KMS-11 (cell line): Measurements from ENCODE around the gene LMO7.

Source experiments
- H2AFZ ChIP-seq: fragments of 200-600 bp; sonication (generic); 2 replicates; pipeline ENCODE4 v1.6.1; 2016; ENCODE audit warnings: antibody characterized with exemption, mixed run types, low read depth
- H3K27ac ChIP-seq: fragments of 200-600 bp; sonication (generic); 2 replicates; pipeline ENCODE4 v1.6.1; 2016; ENCODE audit warnings: mild to moderate bottlenecking, mixed run types
- H3K27me3 ChIP-seq: fragments of 200-600 bp; sonication (generic); 2 replicates; pipeline ENCODE4 v1.6.1; 2017; ENCODE audit warnings: mild to moderate bottlenecking, low read depth, mixed run types, moderate library complexity; ENCODE audit not compliant: insufficient read depth
- H3K36me3 ChIP-seq: fragments of 200-600 bp; sonication (generic); 2 replicates; pipeline ENCODE4 v1.6.1; 2017; ENCODE audit warnings: mild to moderate bottlenecking, mixed run types; ENCODE audit not compliant: insufficient read depth
- H3K4me1 ChIP-seq: fragments of 200-600 bp; sonication (generic); 2 replicates; pipeline ENCODE4 v1.6.1; 2016; ENCODE audit warnings: mild to moderate bottlenecking, low read depth, mixed run types; ENCODE audit not compliant: poor library complexity, severe bottlenecking
- H3K4me2 ChIP-seq: fragments of 200-600 bp; sonication (generic); 2 replicates; pipeline ENCODE4 v1.7.0; 2016; ENCODE audit warnings: mild to moderate bottlenecking, mixed run types
- H3K4me3 ChIP-seq: fragments of 200-600 bp; sonication (generic); IDR thresholded peaks from 2 replicates; pipeline ENCODE4 v1.6.1; 2017; ENCODE audit warnings: low read depth, low read length, mixed read lengths; ENCODE audit not compliant: insufficient read depth
- H3K79me2 ChIP-seq: fragments of 200-600 bp; sonication (generic); 2 replicates; pipeline ENCODE4 v1.6.1; 2016; ENCODE audit warnings: low read depth, mixed run types; ENCODE audit not compliant: insufficient read depth
- H3K9ac ChIP-seq: fragments of 200-600 bp; sonication (generic); 2 replicates; pipeline ENCODE4 v1.6.1; 2016; ENCODE audit warnings: mild to moderate bottlenecking, mixed run types
- H4K20me1 ChIP-seq: fragments of 200-600 bp; sonication (generic); 2 replicates; pipeline ENCODE4 v1.6.1; 2016; ENCODE audit warnings: mild to moderate bottlenecking, mixed run types; ENCODE audit not compliant: insufficient read depth
- TF ChIP-seq, protein P1 (sequence below): fragments of 200-600 bp; sonication (generic); conservative IDR thresholded peaks from 2 replicates; pipeline ENCODE4 v1.6.1; 2017; ENCODE audit warnings: low read depth, mild to moderate bottlenecking, antibody characterized with exemption, low read length, moderate library complexity, mixed read lengths

LMO7 gene

DNA sequence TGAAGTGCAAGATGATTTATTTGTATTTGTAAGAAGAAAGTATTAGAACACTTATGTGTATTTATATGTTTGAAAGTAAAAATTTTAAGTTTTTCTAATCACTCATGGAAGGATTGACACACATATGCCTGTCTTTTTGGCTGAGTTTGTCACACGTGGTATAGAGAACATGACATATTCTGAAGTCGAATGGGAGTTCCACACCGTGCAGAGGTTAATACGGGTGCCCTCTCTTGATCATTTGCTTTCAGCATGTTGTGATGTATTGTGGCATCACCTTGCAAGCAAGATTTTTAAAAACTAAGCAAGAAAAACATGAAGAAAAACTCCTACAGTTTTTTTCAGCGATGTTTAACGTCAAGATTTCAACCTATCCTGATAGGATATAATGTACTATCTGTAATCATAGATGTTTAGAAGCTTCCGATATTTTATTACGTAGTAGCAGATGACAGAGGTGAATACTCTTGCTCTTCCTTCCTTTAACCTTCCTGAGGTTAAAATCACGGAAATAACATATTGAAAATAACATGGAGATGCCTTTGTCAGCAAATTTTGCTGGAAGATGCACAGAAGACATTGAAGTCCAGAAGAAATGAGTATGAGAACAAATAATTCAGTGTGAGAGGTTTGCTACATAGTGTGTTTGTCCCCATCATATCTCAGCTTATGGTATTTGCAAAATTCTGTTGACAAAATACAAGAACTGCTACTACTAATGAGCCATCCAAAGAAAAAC is 231.4 kb downstream of the LMO7 start:
- TF ChIP-seq, protein P1, sequence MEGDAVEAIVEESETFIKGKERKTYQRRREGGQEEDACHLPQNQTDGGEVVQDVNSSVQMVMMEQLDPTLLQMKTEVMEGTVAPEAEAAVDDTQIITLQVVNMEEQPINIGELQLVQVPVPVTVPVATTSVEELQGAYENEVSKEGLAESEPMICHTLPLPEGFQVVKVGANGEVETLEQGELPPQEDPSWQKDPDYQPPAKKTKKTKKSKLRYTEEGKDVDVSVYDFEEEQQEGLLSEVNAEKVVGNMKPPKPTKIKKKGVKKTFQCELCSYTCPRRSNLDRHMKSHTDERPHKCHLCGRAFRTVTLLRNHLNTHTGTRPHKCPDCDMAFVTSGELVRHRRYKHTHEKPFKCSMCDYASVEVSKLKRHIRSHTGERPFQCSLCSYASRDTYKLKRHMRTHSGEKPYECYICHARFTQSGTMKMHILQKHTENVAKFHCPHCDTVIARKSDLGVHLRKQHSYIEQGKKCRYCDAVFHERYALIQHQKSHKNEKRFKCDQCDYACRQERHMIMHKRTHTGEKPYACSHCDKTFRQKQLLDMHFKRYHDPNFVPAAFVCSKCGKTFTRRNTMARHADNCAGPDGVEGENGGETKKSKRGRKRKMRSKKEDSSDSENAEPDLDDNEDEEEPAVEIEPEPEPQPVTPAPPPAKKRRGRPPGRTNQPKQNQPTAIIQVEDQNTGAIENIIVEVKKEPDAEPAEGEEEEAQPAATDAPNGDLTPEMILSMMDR = no peak

DNA sequence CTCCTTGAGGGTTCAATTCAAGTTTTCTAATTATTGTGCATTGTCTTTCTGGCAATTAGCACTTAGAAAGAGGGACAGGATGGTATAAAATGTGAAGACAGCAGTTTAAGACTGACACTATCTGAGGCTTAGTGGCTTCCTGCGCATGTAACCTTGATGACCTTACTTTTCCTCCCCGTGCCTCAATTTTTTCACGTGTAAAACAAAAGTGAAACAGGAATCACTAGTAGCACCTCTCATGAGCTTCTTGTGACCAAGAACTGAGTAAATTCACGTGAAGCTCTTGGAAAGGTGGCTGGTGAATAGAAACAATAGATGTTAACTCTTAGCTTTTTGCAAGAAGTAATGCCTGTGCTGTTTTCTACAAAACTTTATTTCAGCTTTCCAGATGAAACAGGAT is 233.9 kb downstream of the LMO7 start:
- no peak overlapping the region for H3K27ac ChIP-seq
- no peaks in the 10 kb centered on the region for H3K27me3 ChIP-seq
- H3K9ac ChIP-seq = no peak overlapping the region
- H3K4me3 ChIP-seq = no peak overlapping the region
- TF ChIP-seq, protein P1 = no peak
- no peaks in the 10 kb centered on the region for H3K79me2 ChIP-seq
- H2AFZ ChIP-seq = no peak overlapping the region; the same call in 1 of the 2 replicates
- H3K4me1 ChIP-seq = no peaks in the 10 kb centered on the region
- H4K20me1 ChIP-seq = no peaks in the 10 kb centered on the region
- no peak overlapping the region for H3K4me2 ChIP-seq
- H3K36me3 ChIP-seq = no peaks in the 10 kb centered on the region

More for the DNA sequence above, 231.4 kb downstream of the LMO7 start:
- no peaks in the 10 kb centered on the region for H3K36me3 ChIP-seq
- H3K4me1 ChIP-seq = no peaks in the 10 kb centered on the region
- H3K79me2 ChIP-seq = no peaks in the 10 kb centered on the region
- H3K4me2 ChIP-seq = no peak overlapping the region
- H3K27me3 ChIP-seq = no peaks in the 10 kb centered on the region
- no peak overlapping the region for H2AFZ ChIP-seq
- no peak overlapping the region for H3K4me3 ChIP-seq
- no peaks in the 10 kb centered on the region for H4K20me1 ChIP-seq
- H3K27ac ChIP-seq = no peak overlapping the region
- H3K9ac ChIP-seq = no peak overlapping the region

- Histone ChIP-seq H3K27ac (no peak overlapping the region), H4K20me1 (no peaks in the 10 kb centered on the region), H3K79me2 (no peaks in the 10 kb centered on the region), H3K9ac (no peak overlapping the region), H3K27me3 (no peaks in the 10 kb centered on the region), H3K4me3 (no peak overlapping the region), H3K4me2 (no peak overlapping the region), H3K4me1 (no peaks in the 10 kb centered on the region), H3K36me3 (no peaks in the 10 kb centered on the region), H2AFZ (peak overlapping the region; percentile 33)
- TF ChIP-seq, protein P1 = peak; percentile 84
Observed at GRCh38 chr13:75870397-75870903, 234.3 kb downstream of the LMO7 start.

DNA sequence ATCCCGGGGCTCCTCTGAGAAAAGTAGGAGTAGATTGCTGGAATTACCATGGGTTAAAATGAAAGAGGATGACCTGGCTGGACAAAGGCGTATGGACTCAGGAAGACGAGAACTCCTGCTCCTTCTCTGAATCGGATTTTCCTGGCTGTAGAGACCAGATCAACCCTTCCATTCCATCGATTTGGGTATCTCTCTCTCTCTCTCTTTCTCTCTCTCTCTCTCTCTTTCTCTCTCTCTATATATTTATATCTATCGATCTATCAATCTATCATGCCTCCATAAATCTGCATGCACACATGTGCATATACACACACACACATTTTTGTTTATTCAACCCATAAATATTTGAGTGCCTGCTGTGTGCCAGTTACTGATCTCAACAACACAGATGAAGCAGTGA is 234.9 kb downstream of the LMO7 start:
- H4K20me1 ChIP-seq = no peaks in the 10 kb centered on the region
- H2AFZ ChIP-seq = no peak overlapping the region
- no peak overlapping the region for H3K4me3 ChIP-seq
- H3K4me1 ChIP-seq = no peaks in the 10 kb centered on the region
- TF ChIP-seq, protein P1 = no peak
- no peak overlapping the region for H3K4me2 ChIP-seq
- H3K36me3 ChIP-seq = no peaks in the 10 kb centered on the region
- H3K27me3 ChIP-seq = no peaks in the 10 kb centered on the region
- H3K27ac ChIP-seq = no peak overlapping the region
- no peaks in the 10 kb centered on the region for H3K79me2 ChIP-seq
- H3K9ac ChIP-seq = no peak overlapping the region
